ENCODE results near the gene RNF152.

The RNF152 gene

GRCh38 chr18:61829108-61829507, 63.7 kb downstream of the RNF152 start:
- Histone ChIP-seq H2AFZ (ENCODE audit: low read depth) (no peak overlapping the region), H3K4me1 (ENCODE audit: low read depth, poor library complexity, severe bottlenecking) (peaks cover 10% of the 10 kb centered on the region)

DNA sequence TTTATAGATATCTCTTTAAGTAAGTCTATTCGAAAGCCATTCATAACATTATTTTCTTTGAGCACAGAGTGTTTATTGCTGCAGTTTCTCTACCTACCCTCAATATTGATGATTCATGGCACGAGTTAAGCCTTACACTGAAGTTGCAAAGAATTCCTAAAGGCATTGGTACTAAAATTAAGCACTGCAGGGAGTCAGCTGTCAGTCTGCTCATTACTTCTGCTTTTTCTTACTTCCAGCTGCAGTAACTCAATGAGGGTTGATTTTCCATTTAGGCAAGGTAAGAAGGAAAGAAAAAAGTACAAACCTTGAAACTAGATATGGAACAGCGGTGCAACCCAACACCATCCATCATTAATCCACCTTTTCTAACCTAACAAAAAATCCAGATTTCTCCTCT, 65.2 kb downstream of the RNF152 start:
- Histone ChIP-seq H3K4me1 (ENCODE audit: low read depth, poor library complexity, severe bottlenecking) (no peaks in the 10 kb centered on the region), H3K79me2 (ENCODE audit: insufficient read depth, low read depth) (no peaks in the 10 kb centered on the region), H3K4me2 (no peak overlapping the region), H3K27ac (no peak overlapping the region), H2AFZ (ENCODE audit: low read depth) (no peak overlapping the region), H3K36me3 (ENCODE audit: insufficient read depth) (no peaks in the 10 kb centered on the region), H3K27me3 (ENCODE audit: insufficient read depth, low read depth) (no peaks in the 10 kb centered on the region), H4K20me1 (ENCODE audit: insufficient read depth) (no peaks in the 10 kb centered on the region), H3K4me3 (IDR thresholded peaks at IDR 0.05; ENCODE audit: insufficient read depth, low read depth, low read length) (no peak overlapping the region), H3K9ac (no peak overlapping the region)
- no peak for TF ChIP-seq CTCF (conservative IDR thresholded peaks at IDR 0.05; ENCODE audit: low read depth, low read length)

More at GRCh38 chr18:61829108-61829507, 63.7 kb downstream of the RNF152 start:
- Histone ChIP-seq H3K4me3 (IDR thresholded peaks at IDR 0.05; ENCODE audit: insufficient read depth, low read depth, low read length) (no peak overlapping the region), H3K9ac (no peak overlapping the region), H3K4me2 (no peak overlapping the region), H3K27me3 (ENCODE audit: insufficient read depth, low read depth) (no peaks in the 10 kb centered on the region), H4K20me1 (ENCODE audit: insufficient read depth) (no peaks in the 10 kb centered on the region), H3K36me3 (ENCODE audit: insufficient read depth) (no peaks in the 10 kb centered on the region), H3K27ac (no peak overlapping the region), H3K79me2 (ENCODE audit: insufficient read depth, low read depth) (no peaks in the 10 kb centered on the region)
- TF ChIP-seq CTCF (conservative IDR thresholded peaks at IDR 0.05; ENCODE audit: low read depth, low read length) = no peak

- Histone ChIP-seq H4K20me1 (ENCODE audit: insufficient read depth) (no peaks in the 10 kb centered on the region), H3K36me3 (ENCODE audit: insufficient read depth) (no peaks in the 10 kb centered on the region), H2AFZ (ENCODE audit: low read depth) (no peak overlapping the region), H3K4me1 (ENCODE audit: low read depth, poor library complexity, severe bottlenecking) (no peaks in the 10 kb centered on the region), H3K4me2 (no peak overlapping the region), H3K27ac (no peak overlapping the region), H3K9ac (no peak overlapping the region), H3K4me3 (IDR thresholded peaks at IDR 0.05; ENCODE audit: insufficient read depth, low read depth, low read length) (no peak overlapping the region), H3K27me3 (ENCODE audit: insufficient read depth, low read depth) (no peaks in the 10 kb centered on the region), H3K79me2 (ENCODE audit: insufficient read depth, low read depth) (no peaks in the 10 kb centered on the region)
- TF ChIP-seq CTCF (conservative IDR thresholded peaks at IDR 0.05; ENCODE audit: low read depth, low read length) = no peak
Observed at GRCh38 chr18:61825386-61825785, 67.4 kb downstream of the RNF152 start.

GRCh38 chr18:61824733-61825363, 68.0 kb downstream of the RNF152 start:
- Histone ChIP-seq H3K4me3 (IDR thresholded peaks at IDR 0.05; ENCODE audit: insufficient read depth, low read depth, low read length) (no peak overlapping the region), H2AFZ (ENCODE audit: low read depth) (no peak overlapping the region), H4K20me1 (ENCODE audit: insufficient read depth) (no peaks in the 10 kb centered on the region), H3K27me3 (ENCODE audit: insufficient read depth, low read depth) (no peaks in the 10 kb centered on the region), H3K27ac (no peak overlapping the region), H3K36me3 (ENCODE audit: insufficient read depth) (no peaks in the 10 kb centered on the region), H3K4me2 (no peak overlapping the region), H3K9ac (no peak overlapping the region), H3K4me1 (ENCODE audit: low read depth, poor library complexity, severe bottlenecking) (no peaks in the 10 kb centered on the region), H3K79me2 (ENCODE audit: insufficient read depth, low read depth) (no peaks in the 10 kb centered on the region)
- no peak for TF ChIP-seq CTCF (conservative IDR thresholded peaks at IDR 0.05; ENCODE audit: low read depth, low read length)

Data from KMS-11 (cell line).